DMS53 treated with DMSO at 0.1 percent for 48 hours (cell line): ENCODE results near the gene METAP1.
"Not testable (repeated sequence)": the region's sequence is repeated elsewhere in the genome, so short reads cannot be mapped to it uniquely, and the experiment has no call there.

Experiments used
- DNase-seq: peaks from one replicate; lab custom pipeline; 2025; ENCODE audit not compliant: unreplicated experiment; lab: John Stamatoyannopoulos, UW

METAP1 gene

GRCh38 chr4:98996765-98997068, 1.2 kb downstream of the METAP1 start:
- no peak for DNase-seq

- no peak for DNase-seq
These were observed 1.6 kb downstream of the METAP1 start for GRCh38 chr4:98997166-98997565.

GRCh38 chr4:98998551-98998950, 3.0 kb downstream of the METAP1 start:
- DNase-seq: no peak

- DNase-seq: no peak
These were observed 6.8 kb downstream of the METAP1 start for GRCh38 chr4:99002279-99002678.

- no peak for DNase-seq
These were observed 12.5 kb downstream of the METAP1 start for GRCh38 chr4:99008051-99008450.

- no peak for DNase-seq
These were observed 16.4 kb downstream of the METAP1 start for GRCh38 chr4:99011910-99012309.

- DNase-seq: no peak
These were observed 17.9 kb downstream of the METAP1 start for GRCh38 chr4:99013402-99013843.

- DNase-seq: no peak
These were observed 18.5 kb downstream of the METAP1 start for GRCh38 chr4:99013884-99014523.

- DNase-seq: no peak
These were observed 25.9 kb downstream of the METAP1 start for GRCh38 chr4:99021386-99021785.

GRCh38 chr4:99022566-99022965, 27.0 kb downstream of the METAP1 start:
- no peak for DNase-seq

GRCh38 chr4:99023800-99024251, 28.3 kb downstream of the METAP1 start:
- not testable (repeated sequence) for DNase-seq

GRCh38 chr4:99024481-99025275, 29.2 kb downstream of the METAP1 start:
- DNase-seq: no peak

- no peak for DNase-seq
These were observed 30.0 kb downstream of the METAP1 start for GRCh38 chr4:99025506-99025905.

- DNase-seq: no peak
These were observed 31.8 kb downstream of the METAP1 start for GRCh38 chr4:99027304-99027703.

GRCh38 chr4:99028187-99028586, 32.7 kb downstream of the METAP1 start:
- DNase-seq: no peak

- no peak for DNase-seq
These were observed 33.7 kb downstream of the METAP1 start for GRCh38 chr4:99029018-99029735.

GRCh38 chr4:99029852-99030251, 34.3 kb downstream of the METAP1 start:
- DNase-seq: no peak

GRCh38 chr4:99033956-99034355, 38.4 kb downstream of the METAP1 start:
- DNase-seq: no peak

- DNase-seq: no peak
These were observed 42.7 kb downstream of the METAP1 start for GRCh38 chr4:99038213-99038612.

GRCh38 chr4:99043346-99043745, 47.8 kb downstream of the METAP1 start:
- DNase-seq: no peak

- DNase-seq: no peak
These were observed 52.2 kb downstream of the METAP1 start for GRCh38 chr4:99047710-99048109.

GRCh38 chr4:99052902-99053301, 57.4 kb downstream of the METAP1 start:
- no peak for DNase-seq
